Measurements from ENCODE around the gene MAPKAPK5. TPM values are rescaled to one million over a fixed set of nuclear protein-coding genes. Genes with fewer than 3 reads are reported as not detected.

MAPKAPK5 gene
- total RNA-seq, 1 donor from 2014 or later, result 39.4 TPM

DNA sequence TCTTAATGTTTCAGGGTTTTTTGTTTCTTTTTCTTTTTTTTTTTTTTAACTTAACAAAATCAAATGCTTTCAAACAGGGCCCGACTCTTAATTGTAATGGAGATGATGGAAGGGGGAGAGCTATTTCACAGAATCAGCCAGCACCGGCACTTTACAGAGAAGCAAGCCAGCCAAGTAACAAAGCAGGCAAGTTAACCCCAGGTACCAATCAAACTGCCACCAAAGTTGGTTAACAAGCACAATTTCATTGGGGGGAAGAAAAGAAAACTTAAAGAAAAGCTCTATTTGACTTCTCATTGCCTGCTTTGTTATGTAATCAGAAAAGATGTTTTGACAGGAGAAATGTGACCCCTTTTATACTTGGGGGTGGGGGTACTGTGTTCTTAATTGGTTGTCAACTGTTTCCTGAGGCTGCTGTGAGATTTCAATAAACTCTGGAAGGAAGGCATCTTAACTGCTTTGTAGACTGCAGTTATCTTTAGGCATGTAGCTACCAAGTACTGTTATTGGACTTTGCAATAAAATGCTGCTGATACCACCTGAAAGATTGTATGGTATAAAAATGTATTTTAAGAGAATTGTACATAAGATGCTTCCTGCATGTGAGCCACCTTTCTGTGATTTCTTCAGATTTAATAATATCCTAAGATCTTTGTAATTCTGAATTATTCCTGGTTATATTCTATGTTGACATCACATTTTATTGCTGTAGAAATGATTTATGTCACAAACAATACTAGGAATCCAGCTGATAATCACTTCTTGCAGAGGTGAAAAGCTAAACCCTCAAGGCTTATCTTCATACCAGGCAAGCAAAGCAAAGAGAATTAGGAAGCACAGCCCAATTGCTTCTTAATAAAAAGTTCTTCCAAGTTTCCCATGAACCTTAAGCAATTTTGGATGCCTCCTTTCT, 26.9 kb downstream of the MAPKAPK5 start:
- intact Hi-C loops (cut with DNase I), result no loop called here
- TF ChIP-seq, protein P1, sequence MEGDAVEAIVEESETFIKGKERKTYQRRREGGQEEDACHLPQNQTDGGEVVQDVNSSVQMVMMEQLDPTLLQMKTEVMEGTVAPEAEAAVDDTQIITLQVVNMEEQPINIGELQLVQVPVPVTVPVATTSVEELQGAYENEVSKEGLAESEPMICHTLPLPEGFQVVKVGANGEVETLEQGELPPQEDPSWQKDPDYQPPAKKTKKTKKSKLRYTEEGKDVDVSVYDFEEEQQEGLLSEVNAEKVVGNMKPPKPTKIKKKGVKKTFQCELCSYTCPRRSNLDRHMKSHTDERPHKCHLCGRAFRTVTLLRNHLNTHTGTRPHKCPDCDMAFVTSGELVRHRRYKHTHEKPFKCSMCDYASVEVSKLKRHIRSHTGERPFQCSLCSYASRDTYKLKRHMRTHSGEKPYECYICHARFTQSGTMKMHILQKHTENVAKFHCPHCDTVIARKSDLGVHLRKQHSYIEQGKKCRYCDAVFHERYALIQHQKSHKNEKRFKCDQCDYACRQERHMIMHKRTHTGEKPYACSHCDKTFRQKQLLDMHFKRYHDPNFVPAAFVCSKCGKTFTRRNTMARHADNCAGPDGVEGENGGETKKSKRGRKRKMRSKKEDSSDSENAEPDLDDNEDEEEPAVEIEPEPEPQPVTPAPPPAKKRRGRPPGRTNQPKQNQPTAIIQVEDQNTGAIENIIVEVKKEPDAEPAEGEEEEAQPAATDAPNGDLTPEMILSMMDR (IDR thresholded peaks at IDR 0.05), result no peak
- Histone ChIP-seq H3K27me3 (ENCODE audit: low read depth) (no peaks in the 10 kb centered on the region), H3K4me3 (no peak overlapping the region), H3K4me1 (no peaks in the 10 kb centered on the region), H3K27ac (no peak overlapping the region), H3K9me3 (no peaks in the 10 kb centered on the region), H3K36me3 (peaks cover 82% of the 10 kb centered on the region)
- ATAC-seq (no peak), DNase-seq (no peak)

DNA sequence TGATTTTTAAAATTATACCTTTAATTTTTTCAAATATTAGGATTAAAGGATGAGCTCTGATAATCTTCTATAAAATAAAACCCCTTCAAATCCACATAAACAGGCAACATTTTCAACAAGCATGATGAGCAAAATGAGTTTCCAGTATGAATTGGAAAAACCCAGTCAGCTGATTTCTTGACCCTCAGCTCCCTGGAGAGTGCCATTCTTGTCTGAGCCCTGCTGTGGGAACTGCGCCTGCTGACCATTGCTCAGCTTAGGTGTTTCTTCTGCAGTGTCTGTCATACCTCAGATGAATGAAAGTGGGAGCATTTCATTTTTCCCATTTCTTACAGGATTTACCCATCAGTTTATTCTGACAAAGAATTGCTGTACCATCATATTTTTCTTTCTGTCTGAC, 27.6 kb downstream of the MAPKAPK5 start:
- H3K27me3 ChIP-seq (ENCODE audit: low read depth), result no peaks in the 10 kb centered on the region
- ATAC-seq (no peak), DNase-seq (no peak)
- H3K36me3 ChIP-seq, result peaks cover 86% of the 10 kb centered on the region
- no peaks in the 10 kb centered on the region for H3K9me3 ChIP-seq
- intact Hi-C loops (cut with DNase I), result no loop called here
- H3K4me1 ChIP-seq, result no peaks in the 10 kb centered on the region
- no peak overlapping the region for H3K27ac ChIP-seq
- TF ChIP-seq, protein P1 (IDR thresholded peaks at IDR 0.05), result no peak
- H3K4me3 ChIP-seq, result no peak overlapping the region

DNA sequence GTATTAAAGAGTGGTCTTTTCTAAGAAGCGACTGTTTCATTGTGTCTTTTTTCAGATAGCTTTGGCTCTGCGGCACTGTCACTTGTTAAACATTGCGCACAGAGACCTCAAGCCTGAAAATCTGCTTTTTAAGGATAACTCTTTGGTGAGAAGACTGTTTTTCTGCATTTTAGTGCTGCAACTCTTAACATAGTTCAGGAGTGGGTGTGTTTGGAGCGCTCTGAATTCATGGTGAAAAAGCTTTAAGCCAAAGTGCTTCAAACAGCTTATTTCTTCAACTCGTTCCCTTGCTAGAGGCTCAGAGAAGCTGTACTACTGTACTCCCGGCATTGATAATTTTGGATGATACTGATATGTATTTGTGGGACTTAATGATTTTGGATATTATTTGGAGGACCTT, 28.2 kb downstream of the MAPKAPK5 start:
- intact Hi-C loops (cut with DNase I), result no loop called here
- Histone ChIP-seq H3K27me3 (ENCODE audit: low read depth) (no peaks in the 10 kb centered on the region), H3K4me3 (no peak overlapping the region), H3K9me3 (no peaks in the 10 kb centered on the region), H3K27ac (no peak overlapping the region), H3K4me1 (no peaks in the 10 kb centered on the region), H3K36me3 (peaks cover 91% of the 10 kb centered on the region)
- TF ChIP-seq, protein P1 (IDR thresholded peaks at IDR 0.05), result no peak
- ATAC-seq (no peak), DNase-seq (no peak)

DNA sequence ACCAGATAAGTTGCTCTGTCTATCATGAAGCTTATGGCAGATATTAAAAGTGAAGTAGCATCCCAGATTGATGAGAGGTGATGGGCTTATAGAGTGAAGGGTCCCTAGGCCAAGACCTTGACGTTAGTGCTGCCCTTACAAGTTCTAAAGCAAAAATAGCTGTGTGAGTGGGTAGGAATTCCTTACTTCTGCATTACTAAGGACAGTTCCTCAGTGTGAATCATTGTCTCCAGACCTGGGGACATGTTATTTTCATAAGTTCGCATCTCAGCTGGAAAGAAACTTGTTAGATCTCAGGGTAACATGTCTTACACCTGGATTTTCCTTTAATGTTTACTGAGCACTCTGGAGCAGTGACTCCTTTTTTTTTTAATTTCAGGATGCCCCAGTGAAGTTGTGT, 28.7 kb downstream of the MAPKAPK5 start:
- Histone ChIP-seq H3K9me3 (no peaks in the 10 kb centered on the region), H3K36me3 (peaks cover 93% of the 10 kb centered on the region), H3K4me1 (no peaks in the 10 kb centered on the region), H3K27me3 (ENCODE audit: low read depth) (no peaks in the 10 kb centered on the region), H3K27ac (no peak overlapping the region), H3K4me3 (no peak overlapping the region)
- TF ChIP-seq, protein P1 (IDR thresholded peaks at IDR 0.05), result no peak
- ATAC-seq (no peak), DNase-seq (no peak)
- intact Hi-C loops (cut with DNase I), result no loop called here

DNA sequence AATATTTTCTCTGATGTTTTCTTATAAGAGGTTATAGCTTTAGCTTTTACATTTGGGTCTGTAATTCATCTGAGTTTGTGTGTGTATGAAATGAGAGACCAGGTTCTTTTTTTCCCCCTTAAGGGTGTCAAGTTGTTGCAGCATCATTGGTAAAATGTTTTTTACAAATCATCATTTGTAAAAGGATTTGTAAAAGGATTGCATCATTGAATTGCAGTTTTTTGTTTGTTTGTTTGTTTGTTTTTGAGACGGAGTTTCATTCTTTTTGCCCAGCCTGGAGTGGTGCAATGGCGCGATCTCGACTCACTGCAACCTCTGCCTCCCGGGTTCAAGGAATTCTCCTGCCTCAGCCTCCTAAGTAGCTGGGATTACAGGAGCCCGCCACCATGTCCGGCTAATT, 31.1 kb downstream of the MAPKAPK5 start:
- Histone ChIP-seq H3K9me3 (no peaks in the 10 kb centered on the region), H3K4me3 (no peak overlapping the region), H3K36me3 (peaks cover 91% of the 10 kb centered on the region), H3K27ac (no peak overlapping the region), H3K4me1 (no peaks in the 10 kb centered on the region), H3K27me3 (ENCODE audit: low read depth) (no peaks in the 10 kb centered on the region)
- no peak for DNase-seq
- no peak for ATAC-seq
- TF ChIP-seq, protein P1 (IDR thresholded peaks at IDR 0.05), result no peak
- intact Hi-C loops (cut with DNase I), result no loop called here
